MM.1S (cell line): Measurements from ENCODE around the gene CHMP2A.

Experiments used
- DNase-seq: peaks from one replicate; pipeline ENCODE4 v3.0.0-alpha.2; 2015
- H2AFZ ChIP-seq: fragments of 300-600 bp; sonication (generic); 2 replicates; pipeline ENCODE4 v1.6.0; 2016; ENCODE audit warnings: antibody characterized with exemption, low read length
- H3F3A ChIP-seq: fragments of 300-600 bp; sonication (generic); 2 replicates; pipeline ENCODE4 v1.6.1; 2016; ENCODE audit warnings: mild to moderate bottlenecking, antibody characterized with exemption, low read length, moderate library complexity, mixed read lengths; ENCODE audit not compliant: insufficient read depth
- H3K27ac ChIP-seq: fragments of 300-600 bp; sonication (generic); 2 replicates; pipeline ENCODE4 v1.5.1; 2016; ENCODE audit warnings: mild to moderate bottlenecking, low read length
- H3K27me3 ChIP-seq: fragments of 300-600 bp; sonication (generic); replicated peaks from 2 replicates; pipeline ENCODE4 v1.6.0; 2016; ENCODE audit warnings: low read length; ENCODE audit not compliant: insufficient read depth
- H3K36me3 ChIP-seq: fragments of 300-600 bp; sonication (generic); replicated peaks from 2 replicates; pipeline ENCODE4 v1.6.1; 2016; ENCODE audit warnings: mild to moderate bottlenecking, low read length, mixed read lengths; ENCODE audit not compliant: insufficient read depth
- H3K4me1 ChIP-seq: fragments of 300-600 bp; sonication (generic); 2 replicates; pipeline ENCODE4 v1.6.1; 2016; ENCODE audit warnings: low read length, mixed read lengths
- H3K4me2 ChIP-seq: fragments of 300-600 bp; sonication (generic); 2 replicates; pipeline ENCODE4 v1.6.0; 2016; ENCODE audit warnings: low read depth, low read length
- H3K4me3 ChIP-seq: fragments of 300-600 bp; sonication (generic); 2 replicates; pipeline ENCODE4 v1.5.1; 2016; ENCODE audit warnings: low read length, mixed read lengths
- H3K79me2 ChIP-seq: fragments of 300-600 bp; sonication (generic); 2 replicates; pipeline ENCODE4 v1.6.1; 2016; ENCODE audit warnings: mixed run types, low read length, mixed read lengths
- H3K9ac ChIP-seq: fragments of 300-600 bp; sonication (generic); 2 replicates; pipeline ENCODE4 v1.6.1; 2016; ENCODE audit warnings: low read length, mixed read lengths
- H3K9me2 ChIP-seq: fragments of 300-600 bp; sonication (generic); replicated peaks from 2 replicates; pipeline ENCODE4 v1.6.1; 2016; ENCODE audit warnings: mild to moderate bottlenecking, low read length, mixed read lengths; ENCODE audit not compliant: insufficient read depth
- H3K9me3 ChIP-seq: fragments of 300-600 bp; sonication (generic); replicated peaks from 2 replicates; pipeline ENCODE4 v1.6.1; 2016; ENCODE audit warnings: mild to moderate bottlenecking, low read length, mixed read lengths; ENCODE audit not compliant: insufficient read depth
- H4K20me1 ChIP-seq: fragments of 300-600 bp; sonication (generic); 2 replicates; pipeline ENCODE4 v1.6.1; 2016; ENCODE audit warnings: mild to moderate bottlenecking, low read length, moderate library complexity, mixed read lengths; ENCODE audit not compliant: insufficient read depth
- CTCF ChIP-seq: fragments of 300-600 bp; sonication (generic); IDR thresholded peaks from 2 replicates; pipeline ENCODE4 v1.5.1; 2016; ENCODE audit warnings: antibody characterized with exemption, low read length, mixed read lengths
- EZH2 ChIP-seq: fragments of 300-600 bp; sonication (generic); optimal IDR thresholded peaks from 2 replicates; pipeline ENCODE3; 2017; ENCODE audit warnings: low read depth, mild to moderate bottlenecking, antibody characterized with exemption, low read length, mixed read lengths
- EZH2phosphoT487 ChIP-seq: fragments of 300-600 bp; sonication (generic); IDR thresholded peaks from 2 replicates; pipeline ENCODE4 v1.6.1; 2018; ENCODE audit warnings: antibody characterized with exemption, low read length

CHMP2A gene

GRCh38 chr19:58516246-58516836, 38.6 kb downstream of the CHMP2A start:
- no peak overlapping the region for H3K9ac ChIP-seq

GRCh38 chr19:58515259-58515658, 39.6 kb downstream of the CHMP2A start:
- H4K20me1 ChIP-seq, result no peaks in the 10 kb centered on the region
- H3K4me3 ChIP-seq, result no peak overlapping the region
- H3K27me3 ChIP-seq, result no peaks in the 10 kb centered on the region
- peaks cover 5% of the 10 kb centered on the region; the same call in 1 of the 2 replicates for H3K4me1 ChIP-seq
- no peaks in the 10 kb centered on the region for H3K9me2 ChIP-seq
- no peaks in the 10 kb centered on the region for H3K36me3 ChIP-seq
- TF ChIP-seq EZH2phosphoT487, result no peak
- TF ChIP-seq EZH2, result no peak
- TF ChIP-seq CTCF, result no peak
- no peak overlapping the region for H3K4me2 ChIP-seq
- H3K79me2 ChIP-seq, result peaks cover 13% of the 10 kb centered on the region
- no peak overlapping the region for H3K27ac ChIP-seq
- no peak overlapping the region for H2AFZ ChIP-seq
- no peaks in the 10 kb centered on the region for H3K9me3 ChIP-seq
- no peak overlapping the region for H3K9ac ChIP-seq
- DNase-seq, result no peak
- peaks cover 11% of the 10 kb centered on the region; the same call in 1 of the 2 replicates for H3F3A ChIP-seq

More at GRCh38 chr19:58516246-58516836, 38.6 kb downstream of the CHMP2A start:
- peaks cover 5% of the 10 kb centered on the region; the same call in 1 of the 2 replicates for H3K4me1 ChIP-seq
- H3K79me2 ChIP-seq, result peaks cover 13% of the 10 kb centered on the region
- no peak overlapping the region for H3K4me3 ChIP-seq
- TF ChIP-seq CTCF (no peak), EZH2phosphoT487 (no peak), EZH2 (no peak)
- DNase-seq, result no peak
- H3K27ac ChIP-seq, result no peak overlapping the region
- H3F3A ChIP-seq, result peaks cover 11% of the 10 kb centered on the region; the same call in 1 of the 2 replicates
- H2AFZ ChIP-seq, result no peak overlapping the region
- H3K9me3 ChIP-seq, result no peaks in the 10 kb centered on the region
- no peaks in the 10 kb centered on the region for H3K9me2 ChIP-seq
- no peaks in the 10 kb centered on the region for H3K36me3 ChIP-seq
- H4K20me1 ChIP-seq, result no peaks in the 10 kb centered on the region
- H3K4me2 ChIP-seq, result no peak overlapping the region
- no peaks in the 10 kb centered on the region for H3K27me3 ChIP-seq

GRCh38 chr19:58514564-58515022, 40.3 kb downstream of the CHMP2A start:
- Histone ChIP-seq H3K27ac (no peak overlapping the region), H3K4me3 (no peak overlapping the region; the same call in 1 of the 2 replicates), H3K79me2 (peaks cover 13% of the 10 kb centered on the region), H4K20me1 (no peaks in the 10 kb centered on the region), H2AFZ (no peak overlapping the region), H3K36me3 (no peaks in the 10 kb centered on the region), H3K9me3 (no peaks in the 10 kb centered on the region), H3K9me2 (no peaks in the 10 kb centered on the region), H3F3A (peaks cover 9% of the 10 kb centered on the region; the same call in 1 of the 2 replicates), H3K4me2 (no peak overlapping the region), H3K9ac (no peak overlapping the region), H3K27me3 (no peaks in the 10 kb centered on the region), H3K4me1 (peaks cover 5% of the 10 kb centered on the region; the same call in 1 of the 2 replicates)
- DNase-seq, result no peak
- TF ChIP-seq EZH2phosphoT487 (no peak), EZH2 (no peak)
